Measurements from ENCODE around the gene ABCC6.

The ABCC6 gene

GRCh38 chr16:16120382-16121184, 102.7 kb downstream of the ABCC6 start:
- no peak for FAIRE-seq
- no peak for DNase-seq (ENCODE audit: insufficient read length, low spot score)
- TF ChIP-seq TAF1 (IDR thresholded peaks at IDR 0.05; ENCODE audit: low read depth, low read length), result no peak
- TF ChIP-seq POLR2AphosphoS5 (IDR thresholded peaks at IDR 0.05; ENCODE audit: low read depth, low read length), result no peak
- no peak for TF ChIP-seq SPI1 (IDR thresholded peaks at IDR 0.05; ENCODE audit: low read depth, low read length)

- TF ChIP-seq POLR2A (IDR thresholded peaks at IDR 0.05; ENCODE audit: low read depth, low read length), result no peak
- no peak for TF ChIP-seq POLR2AphosphoS5 (IDR thresholded peaks at IDR 0.05; ENCODE audit: low read depth, low read length)
- TF ChIP-seq SPI1 (IDR thresholded peaks at IDR 0.05; ENCODE audit: low read depth, low read length), result no peak
- no peak for TF ChIP-seq TAF1 (IDR thresholded peaks at IDR 0.05; ENCODE audit: low read depth, low read length)
- TF ChIP-seq PAX5 (IDR thresholded peaks at IDR 0.05; ENCODE audit: insufficient read depth, low read length, severe bottlenecking), result no peak
- TF ChIP-seq POU2F2 (IDR thresholded peaks at IDR 0.05; ENCODE audit: low read depth, low read length), result no peak
- DNase-seq (ENCODE audit: insufficient read length, low spot score), result no peak
- no peak for FAIRE-seq
These were observed 103.3 kb downstream of the ABCC6 start for GRCh38 chr16:16120044-16120381.

- no peak for FAIRE-seq
- DNase-seq (ENCODE audit: insufficient read length, low spot score), result no peak
- no peak for TF ChIP-seq POLR2A (IDR thresholded peaks at IDR 0.05; ENCODE audit: low read depth, low read length)
- no peak for TF ChIP-seq TAF1 (IDR thresholded peaks at IDR 0.05; ENCODE audit: low read depth, low read length)
- no peak for TF ChIP-seq SPI1 (IDR thresholded peaks at IDR 0.05; ENCODE audit: low read depth, low read length)
- TF ChIP-seq POU2F2 (IDR thresholded peaks at IDR 0.05; ENCODE audit: low read depth, low read length), result no peak
- no peak for TF ChIP-seq PAX5 (IDR thresholded peaks at IDR 0.05; ENCODE audit: insufficient read depth, low read length, severe bottlenecking)
- no peak for TF ChIP-seq POLR2AphosphoS5 (IDR thresholded peaks at IDR 0.05; ENCODE audit: low read depth, low read length)
These were observed 105.0 kb downstream of the ABCC6 start for GRCh38 chr16:16118337-16118736.

- no peak for FAIRE-seq
- no peak for DNase-seq (ENCODE audit: insufficient read length, low spot score)
These were observed 106.5 kb downstream of the ABCC6 start for GRCh38 chr16:16116841-16117240.

GRCh38 chr16:16113076-16113475, 110.2 kb downstream of the ABCC6 start:
- TF ChIP-seq TAF1 (IDR thresholded peaks at IDR 0.05; ENCODE audit: low read depth, low read length), result no peak
- TF ChIP-seq POLR2AphosphoS5 (IDR thresholded peaks at IDR 0.05; ENCODE audit: low read depth, low read length), result no peak
- TF ChIP-seq POLR2A (IDR thresholded peaks at IDR 0.05; ENCODE audit: low read depth, low read length), result no peak
- TF ChIP-seq SPI1 (IDR thresholded peaks at IDR 0.05; ENCODE audit: low read depth, low read length), result no peak
- TF ChIP-seq POU2F2 (IDR thresholded peaks at IDR 0.05; ENCODE audit: low read depth, low read length), result no peak
- no peak for TF ChIP-seq PAX5 (IDR thresholded peaks at IDR 0.05; ENCODE audit: insufficient read depth, low read length, severe bottlenecking)
- FAIRE-seq, result no peak
- DNase-seq (ENCODE audit: insufficient read length, low spot score), result no peak

More at GRCh38 chr16:16116841-16117240, 106.5 kb downstream of the ABCC6 start:
- no peak for TF ChIP-seq POU2F2 (IDR thresholded peaks at IDR 0.05; ENCODE audit: low read depth, low read length)
- no peak for TF ChIP-seq SPI1 (IDR thresholded peaks at IDR 0.05; ENCODE audit: low read depth, low read length)
- TF ChIP-seq POLR2AphosphoS5 (IDR thresholded peaks at IDR 0.05; ENCODE audit: low read depth, low read length), result no peak
- no peak for TF ChIP-seq POLR2A (IDR thresholded peaks at IDR 0.05; ENCODE audit: low read depth, low read length)

GRCh38 chr16:16112450-16113053, 110.7 kb downstream of the ABCC6 start:
- DNase-seq (ENCODE audit: insufficient read length, low spot score), result no peak

GRCh38 chr16:16111639-16112038, 111.7 kb downstream of the ABCC6 start:
- DNase-seq (ENCODE audit: insufficient read length, low spot score) (no peak), FAIRE-seq (no peak)
- TF ChIP-seq POLR2A (IDR thresholded peaks at IDR 0.05; ENCODE audit: low read depth, low read length) (no peak), SPI1 (IDR thresholded peaks at IDR 0.05; ENCODE audit: low read depth, low read length) (no peak), TAF1 (IDR thresholded peaks at IDR 0.05; ENCODE audit: low read depth, low read length) (no peak), PAX5 (IDR thresholded peaks at IDR 0.05; ENCODE audit: insufficient read depth, low read length, severe bottlenecking) (no peak), POLR2AphosphoS5 (IDR thresholded peaks at IDR 0.05; ENCODE audit: low read depth, low read length) (no peak), POU2F2 (IDR thresholded peaks at IDR 0.05; ENCODE audit: low read depth, low read length) (no peak)

More at GRCh38 chr16:16112450-16113053, 110.7 kb downstream of the ABCC6 start:
- TF ChIP-seq PAX5 (IDR thresholded peaks at IDR 0.05; ENCODE audit: insufficient read depth, low read length, severe bottlenecking) (no peak), SPI1 (IDR thresholded peaks at IDR 0.05; ENCODE audit: low read depth, low read length) (no peak), POLR2A (IDR thresholded peaks at IDR 0.05; ENCODE audit: low read depth, low read length) (no peak), POLR2AphosphoS5 (IDR thresholded peaks at IDR 0.05; ENCODE audit: low read depth, low read length) (no peak), TAF1 (IDR thresholded peaks at IDR 0.05; ENCODE audit: low read depth, low read length) (no peak), POU2F2 (IDR thresholded peaks at IDR 0.05; ENCODE audit: low read depth, low read length) (no peak)
- FAIRE-seq, result no peak

GRCh38 chr16:16110111-16110490, 113.2 kb downstream of the ABCC6 start:
- no peak for DNase-seq (ENCODE audit: insufficient read length, low spot score)
- no peak for FAIRE-seq

GRCh38 chr16:16109453-16110110, 113.7 kb downstream of the ABCC6 start:
- DNase-seq (ENCODE audit: insufficient read length, low spot score) (no peak), FAIRE-seq (no peak)
- TF ChIP-seq POU2F2 (IDR thresholded peaks at IDR 0.05; ENCODE audit: low read depth, low read length), result no peak
- no peak for TF ChIP-seq PAX5 (IDR thresholded peaks at IDR 0.05; ENCODE audit: insufficient read depth, low read length, severe bottlenecking)
- TF ChIP-seq SPI1 (IDR thresholded peaks at IDR 0.05; ENCODE audit: low read depth, low read length), result no peak

More at GRCh38 chr16:16110111-16110490, 113.2 kb downstream of the ABCC6 start:
- no peak for TF ChIP-seq POLR2AphosphoS5 (IDR thresholded peaks at IDR 0.05; ENCODE audit: low read depth, low read length)
- TF ChIP-seq PAX5 (IDR thresholded peaks at IDR 0.05; ENCODE audit: insufficient read depth, low read length, severe bottlenecking), result no peak
- TF ChIP-seq POLR2A (IDR thresholded peaks at IDR 0.05; ENCODE audit: low read depth, low read length), result no peak
- TF ChIP-seq SPI1 (IDR thresholded peaks at IDR 0.05; ENCODE audit: low read depth, low read length), result no peak
- TF ChIP-seq TAF1 (IDR thresholded peaks at IDR 0.05; ENCODE audit: low read depth, low read length), result no peak
- no peak for TF ChIP-seq POU2F2 (IDR thresholded peaks at IDR 0.05; ENCODE audit: low read depth, low read length)
